K562 (cell line): Measurements from ENCODE around the gene DNAJB2. TPM values are rescaled to one million over a fixed set of nuclear protein-coding genes. Genes with fewer than 3 reads are reported as not detected.

Experiments used
- CBFA2T3 ChIP-seq: fragments of 450-650 bp; IDR thresholded peaks from 2 replicates; pipeline ENCODE4 v1.6.1; 2017
- HMGN3 ChIP-seq: IDR thresholded peaks from 2 replicates; pipeline ENCODE4 v1.6.1; 2011; ENCODE audit warnings: borderline replicate concordance, low read depth, mild to moderate bottlenecking, mixed read lengths, low read length; ENCODE audit not compliant: insufficient read length; ENCODE audit errors: extremely low read depth
- KDM1A ChIP-seq, 2 experiments: fragments of 450-650 bp; IDR thresholded peaks; 2 replicates each; pipeline ENCODE4 v1.6.1; 2016; ENCODE audit warnings: mild to moderate bottlenecking in 2 of 2
- KLF13 ChIP-seq: fragments of 450-650 bp; IDR thresholded peaks from 2 replicates; pipeline ENCODE4 v1.6.1; 2016; ENCODE audit warnings: missing genetic modification characterization, low read depth, mild to moderate bottlenecking, missing compliant biosample characterization, moderate library complexity, borderline replicate concordance
- MCM7 ChIP-seq, 2 experiments: fragments of 450-650 bp; IDR thresholded peaks; 2 replicates each; pipeline ENCODE4 v1.6.1; 2016 to 2018
- PHB ChIP-seq: fragments of 250-450 bp; sonication (Bioruptor Pico); IDR thresholded peaks from 2 replicates; pipeline ENCODE4 v1.5.0; 2021
- PRPF4 ChIP-seq: fragments of 200-400 bp; formaldehyde crosslinking; IDR thresholded peaks from one replicate; pipeline ENCODE4 v1.6.1; 2017; ENCODE audit warnings: low read length, low read depth, mild to moderate bottlenecking; ENCODE audit not compliant: insufficient read depth, poor library complexity, severe bottlenecking
- TCF7 ChIP-seq: sonication (generic); IDR thresholded peaks from 2 replicates; pipeline ENCODE4 v1.6.1; 2016; ENCODE audit warnings: antibody characterized with exemption, borderline replicate concordance
- XRCC3 ChIP-seq: fragments of 450-650 bp; IDR thresholded peaks from 2 replicates; pipeline ENCODE4 v1.6.1; 2017; ENCODE audit warnings: mild to moderate bottlenecking, moderate library complexity
- YBX1 ChIP-seq: fragments of 450-650 bp; IDR thresholded peaks from 2 replicates; pipeline ENCODE4 v1.7.1; 2016; ENCODE audit warnings: mild to moderate bottlenecking
- ZBTB43 ChIP-seq: sonication (generic); formaldehyde crosslinking; IDR thresholded peaks from 2 replicates; pipeline ENCODE4 v1.8.0; 2023; ENCODE audit warnings: mild to moderate bottlenecking, missing genetic modification reagents
- polyA plus RNA-seq, 8 experiments: library from polyadenylated mRNA; depleted of rRNA in 4 of 8; stranded (reverse) in 5 of 8; unstranded in 3 of 8; fragments of >200 nt; fragmentation: Nextera tagmentation in 2 of 8; fragmentation: Illumina TruSeq in 1 of 8; extraction: Ambion mirVana in 2 of 8; extraction: Trizol in 1 of 8; gene quantifications; 2 replicates each; pipeline versions ENCODE4 v1.2.1 to v1.2.3, GENCODE V29; 2011 to 2014; ENCODE audit warnings: inconsistent platforms in 1 of 8, missing spikeins in 1 of 8
- total RNA-seq, 7 experiments: library from RNA; depleted of rRNA in 6 of 7; stranded (reverse); fragments of >200 nt in 6 of 7; fragmentation: Illumina TruSeq in 2 of 7; extraction: Trizol in 2 of 7; gene quantifications; 2 replicates each; pipeline versions ENCODE4 v1.2.1 to v1.2.3, GENCODE V29; 2011 to 2021; ENCODE audit warnings: low replicate concordance in 1 of 7
- TF ChIP-seq, protein P1 (sequence below), 2 experiments: IDR thresholded peaks in 1 of 2; conservative IDR thresholded peaks in 1 of 2; 2 replicates each; pipeline ENCODE4 v1.6.1; 2016; ENCODE audit warnings: low read depth in 2 of 2, mild to moderate bottlenecking in 1 of 2, missing compliant biosample characterization in 1 of 2, missing genetic modification characterization in 1 of 2, moderate library complexity in 1 of 2
- TF ChIP-seq, protein P2 (sequence below): fragments of 250-450 bp; sonication (Bioruptor Pico); IDR thresholded peaks from 2 replicates; pipeline ENCODE4 v1.5.0; 2021
- TF ChIP-seq, protein P3 (sequence below): fragments of 250-450 bp; sonication (Bioruptor Pico); IDR thresholded peaks from 2 replicates; pipeline ENCODE4 v1.8.0; 2021; ENCODE audit warnings: moderate library complexity, mild to moderate bottlenecking, inconsistent platforms

DNAJB2 gene
- total and polyA plus RNA-seq, 9 of the 15 experiments (the other 6 are each of a cell fraction or from before 2014, with no cell fraction given) = 0.08 to 3.0 (median 2.2) TPM; not detected in 1

GRCh38 chr2:219272995-219273394 lies 6.2 kb upstream of the DNAJB2 start (continued):
- TF ChIP-seq, protein P1, sequence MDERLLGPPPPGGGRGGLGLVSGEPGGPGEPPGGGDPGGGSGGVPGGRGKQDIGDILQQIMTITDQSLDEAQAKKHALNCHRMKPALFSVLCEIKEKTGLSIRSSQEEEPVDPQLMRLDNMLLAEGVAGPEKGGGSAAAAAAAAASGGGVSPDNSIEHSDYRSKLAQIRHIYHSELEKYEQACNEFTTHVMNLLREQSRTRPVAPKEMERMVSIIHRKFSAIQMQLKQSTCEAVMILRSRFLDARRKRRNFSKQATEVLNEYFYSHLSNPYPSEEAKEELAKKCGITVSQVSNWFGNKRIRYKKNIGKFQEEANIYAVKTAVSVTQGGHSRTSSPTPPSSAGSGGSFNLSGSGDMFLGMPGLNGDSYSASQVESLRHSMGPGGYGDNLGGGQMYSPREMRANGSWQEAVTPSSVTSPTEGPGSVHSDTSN (CRISPR knock-in tag; IDR thresholded peaks at IDR 0.05; ENCODE audit: low read depth) = no peak
- TF ChIP-seq, protein P1 (tag; conservative IDR thresholded peaks at IDR 0.05; ENCODE audit: low read depth) = no peak
- TF ChIP-seq CBFA2T3 = peak; percentile 59
- TF ChIP-seq, protein P2, sequence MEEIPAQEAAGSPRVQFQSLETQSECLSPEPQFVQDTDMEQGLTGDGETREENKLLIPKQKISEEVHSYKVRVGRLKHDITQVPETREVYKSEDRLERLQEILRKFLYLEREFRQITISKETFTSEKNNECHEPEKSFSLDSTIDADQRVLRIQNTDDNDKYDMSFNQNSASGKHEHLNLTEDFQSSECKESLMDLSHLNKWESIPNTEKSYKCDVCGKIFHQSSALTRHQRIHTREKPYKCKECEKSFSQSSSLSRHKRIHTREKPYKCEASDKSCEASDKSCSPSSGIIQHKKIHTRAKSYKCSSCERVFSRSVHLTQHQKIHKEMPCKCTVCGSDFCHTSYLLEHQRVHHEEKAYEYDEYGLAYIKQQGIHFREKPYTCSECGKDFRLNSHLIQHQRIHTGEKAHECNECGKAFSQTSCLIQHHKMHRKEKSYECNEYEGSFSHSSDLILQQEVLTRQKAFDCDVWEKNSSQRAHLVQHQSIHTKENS = no peak
- no peak for TF ChIP-seq MCM7 (IDR thresholded peaks at IDR 0.05)
- no peak for TF ChIP-seq PHB (CRISPR knock-in tag)
- no peak for TF ChIP-seq XRCC3
- TF ChIP-seq PRPF4 = no peak
- TF ChIP-seq ZBTB43 (CRISPR knock-in tag) = no peak
- TF ChIP-seq KDM1A (IDR thresholded peaks at IDR 0.05) = peak; percentile 27 to 48; a peak in 1 of 4 replicates
- no peak for TF ChIP-seq TCF7
- TF ChIP-seq KLF13 (tag) = no peak
- TF ChIP-seq, protein P3, sequence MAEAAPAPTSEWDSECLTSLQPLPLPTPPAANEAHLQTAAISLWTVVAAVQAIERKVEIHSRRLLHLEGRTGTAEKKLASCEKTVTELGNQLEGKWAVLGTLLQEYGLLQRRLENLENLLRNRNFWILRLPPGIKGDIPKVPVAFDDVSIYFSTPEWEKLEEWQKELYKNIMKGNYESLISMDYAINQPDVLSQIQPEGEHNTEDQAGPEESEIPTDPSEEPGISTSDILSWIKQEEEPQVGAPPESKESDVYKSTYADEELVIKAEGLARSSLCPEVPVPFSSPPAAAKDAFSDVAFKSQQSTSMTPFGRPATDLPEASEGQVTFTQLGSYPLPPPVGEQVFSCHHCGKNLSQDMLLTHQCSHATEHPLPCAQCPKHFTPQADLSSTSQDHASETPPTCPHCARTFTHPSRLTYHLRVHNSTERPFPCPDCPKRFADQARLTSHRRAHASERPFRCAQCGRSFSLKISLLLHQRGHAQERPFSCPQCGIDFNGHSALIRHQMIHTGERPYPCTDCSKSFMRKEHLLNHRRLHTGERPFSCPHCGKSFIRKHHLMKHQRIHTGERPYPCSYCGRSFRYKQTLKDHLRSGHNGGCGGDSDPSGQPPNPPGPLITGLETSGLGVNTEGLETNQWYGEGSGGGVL (CRISPR knock-in tag) = no peak
- no peak for TF ChIP-seq HMGN3
- no peak for TF ChIP-seq YBX1
